ENCODE results near the gene NUP214. TPM values are rescaled to one million over a fixed set of nuclear protein-coding genes. Genes with fewer than 3 reads are reported as not detected.

The NUP214 gene
- polyA plus RNA-seq, 1 of the 3 experiments (the other 2 are of a cell fraction): 8.0 TPM

- 55% methylated on average over 11 of the region's 13 CpGs for WGBS (ENCODE audit: low lambda C conversion rate)
Measured at GRCh38 chr9:131117121-131117761, 8.1 kb upstream of the NUP214 start.

GRCh38 chr9:131117762-131118145, 7.6 kb upstream of the NUP214 start:
- Histone ChIP-seq H3K4me2 (no peak overlapping the region), H3K79me2 (ENCODE audit: insufficient read depth) (no peaks in the 10 kb centered on the region), H3K27ac (ENCODE audit: low read depth in 2 of 2, low read length in 1 of 2) (no peak overlapping the region), H3K9me2 (no peaks in the 10 kb centered on the region), H2AFZ (ENCODE audit: low read depth) (no peak overlapping the region), H4K20me1 (ENCODE audit: insufficient read depth) (no peaks in the 10 kb centered on the region), H3K27me3 (ENCODE audit: insufficient read depth) (no peaks in the 10 kb centered on the region), H3K9ac (no peak overlapping the region), H3K4me3 (ENCODE audit: low read depth in 2 of 2, low read length in 1 of 2) (no peak overlapping the region), H3K4me1 (ENCODE audit: control insufficient read depth in 1 of 2, insufficient read depth in 2 of 2, low read depth in 1 of 2, low read length in 1 of 2) (no peaks in the 10 kb centered on the region; a peak in 1 of 4 replicates), H3F3A (replicated peaks; ENCODE audit: insufficient read depth) (no peaks in the 10 kb centered on the region), H3K9me3 (no peaks in the 10 kb centered on the region), H3K36me3 (replicated peaks in 1 of 2; ENCODE audit: control insufficient read depth in 1 of 2, insufficient read depth in 2 of 2, low read length in 1 of 2) (no peaks in the 10 kb centered on the region)
- 75% methylated on average over 4 of the region's 4 CpGs for WGBS (ENCODE audit: low lambda C conversion rate)
- TF ChIP-seq MXI1 (IDR thresholded peaks at IDR 0.05; ENCODE audit: low read depth, low read length) (no peak), RCOR1 (IDR thresholded peaks at IDR 0.05; ENCODE audit: low read length) (no peak), ELF1 (IDR thresholded peaks at IDR 0.05) (no peak), POLR2AphosphoS5 (IDR thresholded peaks at IDR 0.05; ENCODE audit: low read depth, low read length) (no peak), SIN3A (IDR thresholded peaks at IDR 0.05; ENCODE audit: borderline replicate concordance, low read depth, low read length) (no peak), PBX3 (IDR thresholded peaks at IDR 0.05) (no peak), GATA2 (CRISPR knock-in tag; IDR thresholded peaks at IDR 0.05) (no peak), FOXM1 (IDR thresholded peaks at IDR 0.05; ENCODE audit: low read depth) (no peak), CTCF (IDR thresholded peaks at IDR 0.05) (no peak), GABPA (IDR thresholded peaks at IDR 0.05; ENCODE audit: low read depth) (no peak), NFIC (IDR thresholded peaks at IDR 0.05; ENCODE audit: borderline replicate concordance) (no peak)
- no peak for DNase-seq
- CTCF ChIA-PET: no interaction called here
- POLR2A ChIA-PET: no interaction called here

More at GRCh38 chr9:131117121-131117761, 8.1 kb upstream of the NUP214 start:
- POLR2A ChIA-PET: no interaction called here
- no peak overlapping the region for H3K4me3 ChIP-seq (ENCODE audit: low read depth in 2 of 2, low read length in 1 of 2)
- no peaks in the 10 kb centered on the region; a peak in 1 of 4 replicates for H3K4me1 ChIP-seq (ENCODE audit: control insufficient read depth in 1 of 2, insufficient read depth in 2 of 2, low read depth in 1 of 2, low read length in 1 of 2)
- no peak overlapping the region for H3K27ac ChIP-seq (ENCODE audit: low read depth in 2 of 2, low read length in 1 of 2)
- CTCF ChIA-PET: no interaction called here
- no peaks in the 10 kb centered on the region for H3K9me2 ChIP-seq
- H3K27me3 ChIP-seq (ENCODE audit: insufficient read depth): no peaks in the 10 kb centered on the region
- no peaks in the 10 kb centered on the region for H3F3A ChIP-seq (replicated peaks; ENCODE audit: insufficient read depth)
- no peaks in the 10 kb centered on the region for H3K79me2 ChIP-seq (ENCODE audit: insufficient read depth)
- no peak overlapping the region for H3K4me2 ChIP-seq
- no peaks in the 10 kb centered on the region for H3K9me3 ChIP-seq
- no peaks in the 10 kb centered on the region for H3K36me3 ChIP-seq (replicated peaks in 1 of 2; ENCODE audit: control insufficient read depth in 1 of 2, insufficient read depth in 2 of 2, low read length in 1 of 2)
- no peak overlapping the region for H2AFZ ChIP-seq (ENCODE audit: low read depth)
- no peak overlapping the region for H3K9ac ChIP-seq
- H4K20me1 ChIP-seq (ENCODE audit: insufficient read depth): no peaks in the 10 kb centered on the region
- TF ChIP-seq MEF2A (IDR thresholded peaks at IDR 0.05; ENCODE audit: borderline replicate concordance, low read depth) (no peak), RXRA (IDR thresholded peaks at IDR 0.05; ENCODE audit: borderline replicate concordance, low read depth) (no peak), MAX (IDR thresholded peaks at IDR 0.05; ENCODE audit: low read depth) (no peak), RFX5 (IDR thresholded peaks at IDR 0.05; ENCODE audit: low read length) (no peak), ZBTB33 (IDR thresholded peaks at IDR 0.05; ENCODE audit: borderline replicate concordance, low read depth) (no peak), POLR2AphosphoS5 (IDR thresholded peaks at IDR 0.05; ENCODE audit: low read depth, low read length) (no peak), RCOR1 (IDR thresholded peaks at IDR 0.05; ENCODE audit: low read length) (no peak), USF1 (IDR thresholded peaks at IDR 0.05; ENCODE audit: borderline replicate concordance, low read depth) (no peak), TEAD4 (IDR thresholded peaks at IDR 0.05; ENCODE audit: borderline replicate concordance, insufficient read depth) (no peak), GATA2 (CRISPR knock-in tag; IDR thresholded peaks at IDR 0.05) (no peak), SMC3 (IDR thresholded peaks at IDR 0.05; ENCODE audit: low read depth, low read length) (no peak), FOXJ3 (CRISPR knock-in tag; IDR thresholded peaks at IDR 0.05) (no peak)
- no peak for DNase-seq

Data from SK-N-SH (cell line).